GM21717 (cell line): ENCODE data around the gene NOTCH4.
"Not testable (repeated sequence)": the region's sequence is repeated elsewhere in the genome, so short reads cannot be mapped to it uniquely, and the experiment has no call there.

Experiments
- ATAC-seq: cut with Tn5 transposase; IDR thresholded peaks from one replicate; pipeline ENCODE4 v1.9.1; 2021; ENCODE audit warnings: mild to moderate bottlenecking, moderate library complexity; ENCODE audit not compliant: unreplicated experiment

The NOTCH4 gene

DNA sequence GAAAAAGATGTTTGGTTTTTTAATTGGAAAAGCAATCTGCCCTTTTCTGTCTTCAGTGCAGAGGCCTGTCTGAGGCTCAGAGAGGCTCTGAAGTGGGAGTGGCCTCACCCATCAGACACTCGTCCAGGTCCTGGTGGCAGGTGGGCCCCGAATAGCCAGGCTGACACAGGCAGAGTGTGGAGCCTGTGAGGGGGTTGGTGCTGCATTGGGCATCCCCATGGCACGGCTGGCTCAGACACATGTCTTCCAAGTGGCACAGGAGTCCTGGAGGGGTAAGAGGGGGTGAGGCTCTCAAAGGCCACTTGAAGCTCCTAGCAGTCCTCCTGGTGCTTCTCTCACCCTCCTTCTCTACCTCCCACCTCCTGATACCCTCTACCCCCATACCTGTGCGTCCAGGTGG is 3.8 kb downstream of the NOTCH4 start:
- ATAC-seq, result no peak

DNA sequence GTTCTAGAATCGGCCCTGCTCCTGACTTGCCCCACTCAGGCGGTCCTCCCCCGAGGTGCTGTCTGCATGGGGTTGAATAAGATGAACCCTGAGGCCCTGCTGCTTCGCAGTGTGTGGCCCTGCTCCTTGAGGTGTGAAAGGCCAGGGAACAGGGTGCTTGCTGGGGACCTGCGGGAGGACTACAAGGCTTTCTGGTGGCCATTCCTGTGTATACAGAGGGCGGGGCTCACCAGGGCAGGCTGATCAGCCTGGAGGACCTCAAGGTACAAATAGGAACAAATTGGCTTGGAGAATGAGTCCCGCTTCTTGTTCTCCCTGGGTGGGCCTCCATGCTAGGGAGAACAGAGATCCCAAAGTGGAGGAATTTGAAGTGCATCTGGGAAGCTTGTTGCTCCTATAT is 5.7 kb downstream of the NOTCH4 start:
- no peak for ATAC-seq

DNA sequence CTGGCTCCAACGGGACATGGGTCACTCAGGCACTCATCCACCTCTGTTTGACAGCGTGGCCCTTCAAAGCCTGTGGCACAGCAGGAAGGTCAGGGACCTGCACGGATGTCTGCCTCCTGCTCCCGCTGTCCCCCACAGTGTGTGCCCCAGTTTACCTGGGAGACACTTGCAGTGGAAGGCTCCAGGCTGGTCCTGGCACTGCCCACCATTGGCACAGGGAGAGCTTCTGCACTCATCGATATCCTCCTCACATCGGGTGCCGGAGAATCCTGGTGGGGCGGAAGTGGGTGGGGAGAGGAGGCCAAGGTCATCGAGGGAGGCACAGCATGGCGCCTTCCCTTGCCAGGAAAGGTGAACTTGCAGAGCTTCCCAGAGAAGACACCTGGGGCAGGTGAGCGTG is 6.9 kb downstream of the NOTCH4 start:
- ATAC-seq, result no peak

DNA sequence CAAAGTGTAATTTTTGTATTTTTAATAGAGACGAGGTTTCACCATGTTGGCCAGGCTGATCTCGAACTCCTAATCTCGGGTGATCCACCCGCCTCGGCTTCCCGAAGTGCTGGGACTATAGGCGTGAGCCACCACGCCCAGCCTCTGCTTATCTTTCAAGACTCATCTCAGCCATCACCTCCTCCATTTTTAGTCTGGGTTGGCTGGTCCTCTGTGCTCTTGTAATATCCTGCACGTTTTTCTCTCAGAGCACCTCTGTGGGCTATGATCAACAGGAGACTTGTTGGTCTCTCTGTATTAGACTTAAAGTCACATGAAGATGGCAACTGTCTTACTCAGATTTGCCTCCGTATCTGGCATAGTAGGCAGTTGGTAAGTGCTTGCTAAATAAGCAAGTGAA is 7.6 kb downstream of the NOTCH4 start:
- no peak for ATAC-seq

DNA sequence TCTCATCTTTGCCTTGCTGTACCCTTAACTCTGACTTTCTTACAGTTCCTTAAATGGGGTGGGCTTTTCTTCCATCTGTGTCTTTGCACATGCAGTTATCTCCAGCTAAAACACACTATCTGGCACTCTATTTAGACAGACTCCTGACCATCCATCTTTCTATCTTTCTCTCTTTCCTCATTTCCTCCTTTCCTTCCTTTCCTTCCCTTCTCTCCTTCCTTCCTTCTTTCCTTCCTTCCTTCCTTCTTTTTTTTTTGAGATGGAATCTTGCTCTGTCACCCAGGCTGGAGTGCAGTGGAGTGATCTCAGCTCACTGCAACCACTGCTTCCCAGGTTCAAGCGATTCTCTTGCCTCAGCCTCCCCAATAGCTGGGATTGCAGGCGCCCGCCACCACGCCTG is 8.2 kb downstream of the NOTCH4 start:
- ATAC-seq, result no peak

DNA sequence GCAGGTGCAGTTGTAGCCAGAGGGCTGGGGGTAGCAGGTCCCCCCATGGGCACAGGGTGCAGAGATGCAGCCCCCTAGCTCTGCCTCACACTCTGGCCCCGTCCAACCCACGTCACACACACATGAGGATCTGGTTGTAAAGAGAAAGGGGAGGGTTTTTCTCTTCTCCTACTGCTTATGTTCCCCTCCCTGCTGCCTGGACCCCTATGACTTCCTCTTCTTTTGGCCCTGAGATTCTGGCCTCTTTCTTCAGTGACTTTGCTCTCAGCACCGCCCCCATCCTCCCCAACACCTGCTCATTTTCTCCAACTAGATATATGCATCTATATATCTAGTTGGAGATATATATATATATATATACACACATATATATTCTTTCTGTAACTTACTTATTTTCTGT is 9.7 kb downstream of the NOTCH4 start:
- ATAC-seq, result no peak

DNA sequence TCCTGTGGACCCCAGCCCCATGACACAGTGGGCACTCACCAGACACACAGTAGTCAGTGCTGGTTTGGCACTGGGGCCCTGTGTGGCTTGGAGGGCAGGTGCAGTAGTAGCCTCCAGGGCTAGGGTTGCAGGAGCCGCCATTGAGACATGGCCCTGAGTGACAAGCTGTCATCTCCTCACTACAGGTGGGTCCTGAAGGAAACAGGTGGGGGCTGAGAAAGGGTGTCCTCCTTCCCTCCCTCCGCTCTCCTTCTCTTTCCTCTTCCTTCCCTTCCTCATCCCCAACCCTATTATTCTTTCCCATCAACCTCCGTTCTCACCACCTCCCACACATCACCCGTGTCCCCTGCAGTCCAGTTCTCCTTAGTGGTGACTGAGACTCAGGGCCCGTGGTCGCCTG is 10.2 kb downstream of the NOTCH4 start:
- no peak for ATAC-seq

DNA sequence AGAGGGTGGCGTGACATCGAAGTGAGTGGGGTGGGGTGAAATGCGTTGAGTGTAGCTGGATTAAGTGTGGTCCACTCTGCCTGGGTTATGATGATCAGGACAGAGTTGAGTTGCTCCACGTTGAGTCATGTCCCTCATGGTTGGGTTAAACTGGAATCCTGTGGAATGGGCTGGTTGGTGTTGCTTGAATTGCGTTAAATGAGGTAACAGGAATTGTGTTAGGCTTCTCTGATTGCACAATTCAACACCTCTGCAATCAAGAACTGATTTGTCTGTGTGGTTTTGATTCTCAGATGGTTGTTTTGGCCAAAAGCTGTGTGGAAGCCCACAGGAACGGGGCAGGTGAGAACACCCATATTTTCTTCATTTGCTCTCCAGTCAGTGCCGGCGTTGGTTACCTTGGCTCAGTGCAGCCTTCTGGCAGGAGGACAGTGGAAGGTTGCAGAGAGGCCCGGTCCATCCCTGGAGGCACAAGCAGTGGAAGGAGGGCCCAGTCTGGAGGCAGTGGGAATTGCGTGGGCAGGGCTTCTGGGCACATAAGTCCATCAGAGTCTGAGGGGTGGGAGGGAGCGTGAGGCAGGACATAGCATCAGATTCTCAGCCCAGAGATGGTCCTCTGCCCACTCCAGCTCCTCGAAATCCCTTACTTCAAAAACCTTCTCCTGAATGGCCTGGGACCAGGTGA is 11.6 kb downstream of the NOTCH4 start:
- ATAC-seq, result no peak

DNA sequence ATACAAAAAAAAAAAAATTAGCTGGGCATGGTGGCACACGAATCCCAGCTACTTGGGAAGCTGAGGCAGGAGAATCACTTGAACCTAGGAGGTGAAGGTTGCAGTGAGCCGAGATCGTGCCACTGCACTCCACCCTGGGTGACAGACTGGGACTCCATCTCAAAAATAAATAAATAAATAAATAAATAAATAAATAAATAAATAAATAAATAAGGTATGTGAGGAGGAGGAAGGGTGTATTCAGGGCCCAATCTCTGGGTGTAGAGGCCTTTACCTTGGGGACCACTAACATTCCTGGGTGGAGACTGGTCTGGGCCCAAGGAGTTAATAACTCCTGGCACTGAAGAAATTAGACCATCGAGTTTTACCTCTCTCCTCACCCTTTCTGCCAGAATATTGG is 12.4 kb downstream of the NOTCH4 start:
- ATAC-seq, result not testable (repeated sequence)

DNA sequence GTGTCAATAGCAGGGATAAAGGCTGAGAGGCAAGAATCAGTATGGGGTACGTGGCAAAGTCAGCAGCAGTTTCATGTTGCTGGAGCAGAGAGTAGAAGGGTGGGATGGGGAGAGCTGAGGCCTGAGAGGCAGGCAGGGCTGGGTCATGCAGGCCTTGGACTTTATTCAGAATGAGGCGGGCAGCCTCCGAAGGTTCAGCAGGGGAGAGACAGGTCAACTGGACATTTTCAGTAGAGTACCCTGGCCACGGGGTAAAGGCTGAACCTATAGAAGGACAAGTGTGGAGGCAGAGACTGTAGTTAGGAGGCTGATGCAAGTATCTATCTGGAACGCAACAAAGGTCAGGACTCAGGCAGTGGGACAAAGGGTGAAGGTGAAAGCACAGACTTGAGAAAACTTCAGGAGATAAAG is 13.7 kb downstream of the NOTCH4 start:
- ATAC-seq, result no peak

DNA sequence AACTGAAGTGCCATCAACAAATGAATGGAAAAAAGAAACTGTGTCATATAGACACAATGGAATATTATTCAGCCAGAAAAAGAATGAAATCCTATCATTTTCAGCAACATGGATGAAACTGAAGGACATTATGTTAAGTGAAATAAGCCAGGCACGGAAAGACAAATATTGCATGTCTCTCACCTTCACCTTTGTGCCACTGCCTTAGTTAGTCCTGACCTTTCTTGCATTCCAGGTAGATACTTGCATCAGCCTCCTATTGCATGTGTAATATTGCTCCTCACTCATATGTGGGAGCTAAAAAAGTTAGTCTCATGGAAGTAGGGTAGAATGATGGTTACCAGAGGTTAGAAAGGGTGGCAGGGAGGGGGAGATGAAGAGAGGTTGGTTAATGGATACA is 14.9 kb downstream of the NOTCH4 start:
- ATAC-seq, result no peak

DNA sequence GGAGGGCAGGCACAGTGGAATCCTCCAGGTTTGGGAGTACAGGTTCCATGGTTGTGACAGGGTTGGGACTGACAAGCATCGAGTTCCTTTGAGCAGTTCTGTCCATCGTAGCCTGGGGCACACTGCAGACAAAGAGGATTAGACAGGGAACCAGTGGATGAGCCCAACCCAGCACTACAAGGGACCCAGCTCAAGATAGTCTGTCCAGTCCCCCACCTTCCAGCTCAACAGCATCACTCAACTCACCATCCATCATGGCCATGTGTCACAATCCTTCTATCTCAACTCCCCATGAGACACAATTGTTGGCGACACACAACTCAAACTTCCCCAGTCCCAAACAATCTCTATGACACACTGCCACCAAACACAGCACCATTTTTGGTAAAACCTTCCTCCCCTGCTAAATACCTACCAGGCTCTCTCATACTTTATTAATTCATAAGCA is 19.6 kb downstream of the NOTCH4 start:
- ATAC-seq, result no peak

DNA sequence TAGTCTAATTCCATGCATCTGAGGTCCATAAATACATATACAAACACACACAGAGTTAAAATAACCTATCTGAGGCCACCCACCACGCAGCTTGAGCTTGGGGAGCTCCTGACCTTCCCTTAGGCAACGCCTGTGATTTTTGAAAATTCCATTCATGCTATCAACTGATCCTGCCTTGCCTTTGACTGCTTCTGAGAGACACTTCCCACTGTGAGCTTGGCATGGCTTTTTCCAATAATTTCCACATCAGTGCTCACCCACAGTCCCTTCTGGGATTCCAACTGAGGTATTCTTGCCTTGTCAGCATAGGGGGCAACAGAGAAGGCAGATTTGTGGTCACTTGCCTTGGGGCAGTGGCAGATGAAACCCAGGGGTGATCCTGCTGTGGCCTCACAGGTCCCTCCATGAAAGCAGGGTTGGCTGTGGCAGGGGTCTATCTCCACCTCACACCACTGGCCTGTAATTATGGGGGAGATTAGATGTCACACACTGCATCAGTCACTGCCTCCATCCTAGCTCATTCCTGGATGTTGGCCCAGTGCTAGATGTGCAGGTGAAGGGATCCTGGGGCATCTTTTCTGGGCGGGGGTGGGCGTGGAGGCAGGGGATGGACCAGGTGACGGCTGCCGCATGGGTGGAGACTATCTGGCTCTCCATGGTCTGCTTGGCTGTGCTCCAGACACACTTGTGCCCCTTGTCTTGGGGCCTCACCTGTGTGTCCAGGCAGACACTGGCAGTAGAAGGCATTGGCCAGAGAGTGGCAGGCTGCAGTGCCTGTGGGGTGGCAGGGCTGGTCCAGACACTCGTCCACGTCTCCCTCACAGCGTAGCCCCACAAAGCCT is 20.2 kb downstream of the NOTCH4 start:
- ATAC-seq, result no peak

DNA sequence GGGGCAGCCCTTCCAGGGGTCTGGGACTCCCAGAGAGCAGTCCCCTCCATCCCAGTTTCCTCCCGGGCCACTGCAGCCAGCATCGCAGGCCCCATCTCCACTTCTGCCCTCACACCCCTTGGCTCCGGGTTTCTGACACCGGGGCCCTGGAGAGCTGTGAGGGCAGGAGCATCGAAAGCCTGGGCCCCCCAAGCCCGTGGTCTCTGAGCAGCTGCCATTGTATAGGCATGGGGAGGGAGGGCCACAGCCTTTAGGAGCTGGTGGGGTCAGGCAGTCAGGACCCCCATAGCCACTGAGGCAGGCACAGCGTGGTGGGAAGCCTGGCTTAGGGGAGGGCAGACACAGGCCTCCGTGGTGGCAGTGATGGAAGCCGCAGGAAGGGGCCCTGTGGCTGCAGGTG is 21.7 kb downstream of the NOTCH4 start:
- no peak for ATAC-seq

DNA sequence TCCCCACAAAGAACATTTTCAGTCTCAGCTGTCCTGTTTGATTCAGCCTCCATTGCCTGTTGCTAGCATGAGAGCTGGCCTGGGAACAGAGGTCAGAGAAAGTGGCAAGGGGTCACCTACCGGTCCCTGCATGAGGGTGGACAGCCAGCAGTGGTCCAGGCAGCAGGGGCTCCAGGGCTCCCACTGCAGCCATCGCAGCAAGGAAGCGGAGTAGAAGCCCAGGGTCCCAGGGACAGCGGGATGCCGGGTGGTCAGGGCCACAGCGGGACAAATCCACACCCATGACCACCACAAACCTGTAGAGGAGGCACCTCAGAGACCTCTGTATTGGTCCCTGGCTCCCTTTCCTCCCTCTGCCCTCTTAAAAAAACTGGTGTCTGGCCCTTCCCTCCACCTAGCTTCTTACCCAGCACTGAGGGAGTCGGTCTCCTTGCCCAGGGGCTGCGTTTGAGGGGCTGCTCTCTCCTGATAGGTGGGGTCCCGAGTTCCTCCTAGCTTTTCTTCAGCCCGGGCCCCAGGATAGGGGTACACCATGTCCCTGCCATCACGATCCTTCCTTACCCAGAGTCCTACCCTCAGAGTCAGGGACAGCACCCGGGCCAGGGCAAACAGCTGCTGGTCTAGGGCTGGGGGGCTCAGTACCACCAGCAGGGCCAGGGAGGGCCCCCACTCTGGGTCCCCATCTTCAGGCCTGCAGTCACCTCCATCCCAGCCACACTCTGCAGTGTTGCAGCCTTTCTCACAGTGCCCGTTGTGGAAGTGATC is 23.0 kb downstream of the NOTCH4 start:
- no peak for ATAC-seq

DNA sequence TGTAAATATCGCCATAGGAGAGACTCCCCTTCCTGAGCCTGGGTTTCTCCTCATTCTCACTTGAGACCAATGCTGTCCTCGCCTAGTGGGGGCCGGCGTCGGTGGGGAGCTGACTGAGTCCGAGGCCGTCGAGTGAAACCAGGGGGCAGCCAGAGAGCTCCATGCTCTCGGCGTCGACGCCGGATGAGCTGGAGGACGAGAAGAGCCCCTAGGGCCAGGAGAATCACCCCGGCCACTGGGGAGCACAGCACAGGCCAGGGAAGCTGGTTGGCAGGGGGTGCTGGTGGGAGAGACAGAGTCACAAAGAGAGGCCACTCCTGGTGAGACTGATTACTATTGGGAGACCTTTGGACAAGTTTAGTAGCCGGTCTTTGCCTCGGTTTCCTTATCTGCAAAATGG is 25.0 kb downstream of the NOTCH4 start:
- ATAC-seq, result no peak

DNA sequence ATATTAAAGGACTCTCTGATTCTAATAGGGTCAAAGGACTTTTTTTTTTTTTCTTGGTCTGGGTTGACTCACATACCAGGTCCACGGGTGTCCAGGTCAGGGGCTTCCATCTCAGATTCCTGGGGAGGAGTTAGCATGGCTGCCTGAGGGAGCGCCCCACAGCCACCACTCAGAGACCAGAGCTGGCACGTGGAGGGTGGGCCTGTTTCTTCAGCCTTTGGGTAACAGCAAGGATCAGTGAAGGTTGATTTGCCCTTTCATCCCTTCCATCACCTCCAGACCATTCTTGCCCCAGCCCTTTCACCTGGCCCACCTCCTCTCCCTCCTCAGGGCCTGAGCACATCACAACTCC is 25.5 kb downstream of the NOTCH4 start:
- ATAC-seq, result no peak

DNA sequence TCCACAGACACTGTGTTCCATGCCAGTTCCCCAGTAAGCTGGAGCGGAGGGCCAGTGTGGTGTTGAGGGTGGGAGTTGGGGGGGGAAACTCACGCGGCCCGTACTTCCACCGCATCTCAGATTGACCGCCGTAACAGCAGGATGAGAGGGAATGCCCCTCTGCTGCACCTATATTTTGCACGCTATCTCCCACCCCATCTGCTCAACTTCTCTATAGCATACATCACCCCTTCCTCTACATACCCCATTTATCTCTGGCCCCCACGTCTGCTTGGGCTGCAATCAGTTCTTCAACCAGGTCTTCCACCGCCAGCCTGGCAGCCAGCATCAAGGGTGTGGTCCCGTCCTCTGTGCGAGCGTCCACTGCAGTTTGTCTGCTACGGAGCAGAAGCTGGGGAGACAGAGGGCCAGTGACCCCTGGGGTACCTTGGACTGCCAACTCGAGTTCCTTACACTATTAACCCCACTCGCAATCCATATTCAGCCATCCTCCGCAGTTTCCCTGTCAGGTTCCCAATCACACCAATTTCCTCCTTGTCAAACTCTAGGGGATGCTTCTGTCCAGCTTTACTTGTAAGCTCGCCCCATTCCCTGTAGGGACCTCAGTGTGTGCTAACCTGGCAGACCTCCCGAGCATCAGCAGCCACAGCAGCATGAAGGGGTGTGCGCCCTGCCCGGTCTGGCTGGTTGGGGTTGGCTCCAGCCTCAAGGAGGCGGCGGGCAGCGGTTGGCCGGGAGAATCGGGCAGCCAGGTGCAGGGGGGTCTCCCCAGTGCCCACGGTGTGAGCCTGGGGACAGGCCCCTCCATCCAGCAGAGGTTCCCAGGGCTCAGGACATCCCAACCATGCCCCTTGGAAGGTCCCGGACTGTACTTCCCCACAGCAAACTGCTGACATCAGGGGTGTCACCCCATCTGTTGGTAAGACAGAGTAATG is 26.9 kb downstream of the NOTCH4 start:
- ATAC-seq, result no peak

DNA sequence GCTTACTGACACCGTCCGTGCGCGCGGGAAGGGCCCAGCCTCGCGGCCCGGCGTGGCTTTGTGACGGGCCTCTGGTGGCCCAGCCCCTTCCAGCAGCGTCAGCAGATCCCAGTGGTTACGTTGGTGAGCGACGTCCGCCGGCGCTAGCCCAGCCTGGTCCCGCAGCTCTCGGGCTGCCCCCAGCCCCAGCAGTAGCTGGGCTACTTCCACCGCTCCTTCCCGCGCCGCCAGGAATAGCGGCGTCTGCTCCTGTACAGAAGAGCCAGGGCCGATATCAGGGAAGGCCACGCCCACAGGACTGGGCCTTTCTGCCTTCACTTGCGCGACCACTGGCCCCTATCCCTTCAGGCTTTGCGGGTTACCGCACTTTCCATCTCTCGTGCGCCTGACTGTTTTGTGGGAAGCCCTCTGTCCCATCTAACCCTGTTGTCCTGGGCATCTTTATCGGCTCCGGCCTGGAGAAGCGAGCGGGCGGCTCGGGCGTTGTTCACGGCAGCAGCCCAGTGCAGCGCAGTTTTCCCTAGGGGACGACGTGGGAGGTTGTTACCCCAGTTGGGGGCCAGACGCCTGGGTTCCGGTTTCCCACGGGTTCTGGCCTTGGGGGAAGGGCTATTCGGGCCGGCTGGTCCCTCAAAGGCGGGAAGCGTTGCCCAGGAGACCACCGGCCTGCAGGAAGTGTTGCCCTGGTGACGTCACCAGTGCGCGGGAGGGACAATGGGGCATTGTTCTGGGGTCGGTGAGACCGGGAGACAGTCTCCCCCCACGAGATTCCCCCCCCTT is 27.8 kb downstream of the NOTCH4 start:
- ATAC-seq, result peak; percentile 56

DNA sequence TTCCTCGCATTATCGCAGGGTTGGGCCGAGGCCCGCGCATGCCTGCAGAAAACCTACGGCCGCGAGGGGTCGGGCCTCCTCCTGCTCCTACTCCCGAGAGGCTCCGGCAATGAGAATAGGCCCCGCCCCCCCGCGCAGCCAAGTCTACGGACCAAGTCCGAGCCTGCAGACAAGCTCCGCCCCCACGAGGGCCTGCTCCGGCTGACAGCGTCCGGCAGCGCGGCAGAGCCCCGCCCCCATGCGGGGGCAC is 28.3 kb downstream of the NOTCH4 start:
- no peak for ATAC-seq
